GM15510 (cell line): ENCODE measurements around the gene SLC39A8.

ENCODE experiments used
- POLR2A ChIP-seq: IDR thresholded peaks from 3 replicates; pipeline ENCODE4 v1.6.1; 2011; ENCODE audit warnings: borderline replicate concordance; ENCODE audit not compliant: insufficient read length; ENCODE audit errors: extremely low read depth

SLC39A8 gene

DNA sequence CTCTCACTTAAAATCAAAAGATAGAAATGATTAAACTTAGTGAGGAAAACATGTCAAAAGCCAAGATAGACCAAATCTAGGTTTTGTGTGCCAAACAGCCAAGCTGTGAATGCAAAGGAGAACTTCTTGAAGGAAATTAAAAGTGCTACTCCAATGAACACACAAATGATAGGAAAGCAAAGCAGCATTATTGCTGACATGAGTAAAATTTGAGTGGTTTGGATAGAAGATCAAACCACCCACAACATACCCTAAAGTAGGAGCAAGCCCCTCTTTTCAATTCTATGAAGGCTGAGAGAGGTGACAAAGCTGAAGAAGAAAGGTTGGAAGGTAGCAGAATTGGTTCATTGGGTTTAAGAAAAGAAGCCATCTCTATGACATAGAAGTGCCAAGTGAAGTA lies 56.8 kb downstream of the SLC39A8 start:
- no peak for TF ChIP-seq POLR2A

- no peak for TF ChIP-seq POLR2A
These were observed 59.5 kb downstream of the SLC39A8 start for GRCh38 chr4:102285831-102286230.

DNA sequence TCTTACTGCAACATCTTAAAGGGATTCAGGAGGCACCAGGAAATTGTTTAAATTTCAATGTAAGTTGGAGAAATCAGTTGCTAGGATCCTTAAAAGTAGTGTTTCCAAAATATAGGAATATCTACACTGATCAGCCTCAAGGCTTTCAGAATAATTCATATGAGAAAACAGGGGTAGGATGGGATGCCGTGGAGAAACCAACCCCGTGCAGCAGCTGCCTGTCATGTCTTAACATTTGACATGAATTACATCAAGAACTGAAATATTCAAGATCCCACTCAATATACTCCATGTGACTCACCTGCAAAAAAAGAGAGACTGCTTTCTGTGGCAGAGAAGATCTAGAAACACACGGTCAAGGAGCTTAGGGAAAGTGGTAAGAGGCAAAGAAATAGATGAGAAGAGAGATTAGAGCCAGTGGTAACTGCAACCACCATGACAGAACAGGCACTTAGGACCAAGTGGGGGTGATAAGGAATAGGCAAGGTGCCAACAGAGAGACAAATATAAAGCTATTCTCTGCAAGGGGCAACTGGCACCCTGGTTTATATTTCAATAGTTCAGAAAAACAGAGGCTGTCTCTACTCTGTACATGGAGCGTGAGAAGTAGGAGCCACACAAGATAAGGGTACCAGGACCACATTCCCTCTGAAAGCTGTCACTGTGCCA lies 64.0 kb downstream of the SLC39A8 start:
- no peak for TF ChIP-seq POLR2A

DNA sequence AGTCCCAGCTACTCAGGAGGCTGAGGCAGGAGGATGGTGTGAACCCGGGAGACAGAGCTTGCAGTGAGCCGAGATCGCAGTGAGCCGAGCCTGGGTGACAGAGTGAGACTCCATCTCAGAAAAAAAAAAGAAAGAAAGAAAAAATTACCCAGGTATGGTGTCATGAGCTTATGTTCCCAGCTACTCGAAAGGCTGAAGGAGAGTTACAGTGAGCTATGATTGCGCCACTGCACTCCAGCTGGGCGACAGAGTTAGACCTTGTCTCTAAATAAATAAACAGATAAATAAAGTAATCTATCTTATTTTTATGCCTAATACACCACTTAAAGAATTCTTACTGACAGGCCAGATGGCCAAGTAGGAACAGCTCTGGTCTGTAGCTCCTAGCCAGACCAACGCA lies 73.0 kb downstream of the SLC39A8 start:
- TF ChIP-seq POLR2A = no peak

- TF ChIP-seq POLR2A = no peak
These were observed 76.9 kb downstream of the SLC39A8 start for GRCh38 chr4:102268355-102268754.

DNA sequence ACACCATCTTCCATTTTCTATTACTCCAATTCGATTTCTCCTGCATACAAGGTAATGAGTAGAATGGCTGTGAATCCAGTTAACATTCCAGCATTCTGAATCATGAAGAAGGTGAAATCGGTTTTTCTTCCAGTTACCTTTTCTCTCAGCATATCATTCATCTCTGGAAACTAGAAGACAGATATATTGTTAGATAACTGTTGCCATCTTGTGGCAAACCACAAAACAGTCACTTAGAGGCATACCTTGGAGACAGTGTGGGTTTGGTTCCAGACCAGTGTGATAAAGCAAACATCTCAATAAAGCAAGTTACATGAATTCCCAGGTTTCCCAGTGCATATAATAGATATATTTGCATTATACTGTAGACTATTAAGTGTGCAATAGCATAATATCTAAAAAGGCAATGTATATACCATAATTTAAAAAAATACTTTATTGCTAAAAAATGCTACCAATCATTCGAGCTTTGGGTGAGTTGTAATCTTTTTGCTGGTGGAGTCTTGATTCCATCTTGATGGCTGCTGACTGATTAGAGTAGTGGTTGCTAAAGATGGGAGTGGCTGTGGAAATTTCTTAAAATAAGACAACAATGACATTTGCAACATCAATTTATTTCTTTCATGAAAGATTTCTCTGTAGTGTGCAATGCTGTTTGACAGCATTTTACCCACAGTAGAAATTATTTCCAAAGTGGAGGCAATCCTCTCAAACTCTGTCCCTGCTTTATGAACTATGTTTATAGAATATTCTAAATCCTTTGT lies 82.1 kb downstream of the SLC39A8 start:
- TF ChIP-seq POLR2A = no peak

DNA sequence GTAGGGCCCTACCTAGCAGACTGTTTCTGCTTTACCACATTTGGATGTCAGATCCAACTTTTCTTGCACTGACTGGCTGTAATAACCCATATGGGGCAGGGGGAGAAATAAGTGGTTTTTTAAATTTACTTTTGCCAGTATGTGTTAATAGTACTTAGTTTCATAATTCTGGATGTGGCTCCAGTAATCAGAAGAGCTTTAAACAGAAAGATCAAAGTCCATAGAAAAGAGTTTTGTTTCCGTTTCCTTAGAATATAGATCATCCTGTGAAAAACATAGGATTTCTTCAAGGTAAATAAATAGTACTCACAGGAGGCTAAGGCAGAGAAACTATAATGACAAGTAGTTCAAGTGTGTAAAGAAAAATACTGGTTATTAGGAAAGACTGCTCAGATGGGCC lies 85.6 kb downstream of the SLC39A8 start:
- no peak for TF ChIP-seq POLR2A

GRCh38 chr4:102259081-102259480 lies 86.2 kb downstream of the SLC39A8 start:
- no peak for TF ChIP-seq POLR2A

- TF ChIP-seq POLR2A = no peak
These were observed 89.0 kb downstream of the SLC39A8 start for GRCh38 chr4:102256321-102256720.

GRCh38 chr4:102253860-102254259 lies 91.4 kb downstream of the SLC39A8 start:
- no peak for TF ChIP-seq POLR2A

DNA sequence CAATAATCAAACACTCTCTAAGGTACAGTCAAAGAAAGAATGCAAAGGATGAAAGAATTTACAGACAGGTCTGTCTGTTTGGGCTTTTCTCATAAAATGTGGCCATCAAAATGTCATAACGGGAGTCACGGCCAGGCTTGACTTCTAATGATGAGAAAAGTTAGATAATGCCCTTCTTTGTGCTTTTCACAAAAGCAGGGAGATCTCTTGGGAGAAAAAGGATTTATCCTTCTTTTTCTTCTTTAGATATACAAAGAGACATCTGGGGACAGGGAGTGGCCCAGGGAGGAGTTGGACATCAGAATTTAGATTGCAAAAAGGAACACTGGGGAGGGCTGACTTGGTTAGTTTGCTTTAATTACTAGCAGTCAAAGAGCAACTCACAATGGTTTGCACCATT lies 93.1 kb downstream of the SLC39A8 start:
- no peak for TF ChIP-seq POLR2A

GRCh38 chr4:102250341-102250740 lies 94.9 kb downstream of the SLC39A8 start:
- TF ChIP-seq POLR2A = no peak

DNA sequence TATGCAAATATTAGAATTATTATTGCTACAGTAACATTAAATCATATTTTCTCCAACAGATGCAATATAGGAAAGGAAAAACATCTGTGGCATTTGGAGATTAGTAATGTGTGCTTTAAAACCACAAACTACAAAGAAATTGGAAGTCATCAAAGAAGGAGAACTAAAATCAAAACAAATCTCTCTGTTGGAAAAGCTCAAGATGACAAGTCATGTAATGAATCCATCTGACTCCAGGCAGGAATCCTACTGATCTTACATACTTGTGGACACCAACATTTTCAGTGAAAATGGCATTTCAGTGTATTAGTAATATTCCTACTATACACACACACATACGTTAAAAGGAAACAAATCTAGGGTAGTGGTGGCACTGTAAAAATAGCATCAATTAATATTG lies 98.2 kb downstream of the SLC39A8 start:
- no peak for TF ChIP-seq POLR2A

GRCh38 chr4:102246416-102246815 lies 98.9 kb downstream of the SLC39A8 start:
- TF ChIP-seq POLR2A = no peak

GRCh38 chr4:102244878-102245535 lies 100.3 kb downstream of the SLC39A8 start:
- TF ChIP-seq POLR2A = no peak

DNA sequence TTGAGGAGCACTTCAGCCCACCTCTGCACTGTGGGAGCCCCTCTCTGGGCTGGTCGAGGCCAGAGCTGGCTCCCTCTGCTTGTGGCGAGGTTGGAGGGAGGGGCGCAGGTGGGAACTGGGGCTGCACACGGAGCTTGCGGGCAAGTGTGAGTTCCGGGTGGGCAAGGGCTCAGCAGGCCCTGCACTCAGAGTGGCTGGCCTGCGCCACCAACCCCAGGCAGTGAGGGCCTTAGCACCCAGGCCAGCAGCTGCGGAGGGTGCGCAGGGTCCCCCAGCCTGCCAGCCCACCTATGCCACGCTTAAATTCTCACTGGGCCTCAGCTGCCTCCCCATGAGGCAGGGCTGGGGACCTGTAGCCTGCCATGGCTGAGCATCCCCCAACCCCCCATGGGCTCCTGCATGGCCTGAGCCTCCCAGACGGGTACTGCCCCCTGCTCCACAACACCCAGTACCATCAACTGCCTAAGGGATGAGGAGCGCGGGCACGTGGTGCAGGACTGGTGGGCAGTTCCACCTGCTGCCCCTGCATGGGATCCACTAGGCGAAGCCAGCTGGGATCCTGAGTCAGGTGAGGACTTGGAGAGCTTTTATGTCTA lies 110.9 kb downstream of the SLC39A8 start:
- no peak for TF ChIP-seq POLR2A

DNA sequence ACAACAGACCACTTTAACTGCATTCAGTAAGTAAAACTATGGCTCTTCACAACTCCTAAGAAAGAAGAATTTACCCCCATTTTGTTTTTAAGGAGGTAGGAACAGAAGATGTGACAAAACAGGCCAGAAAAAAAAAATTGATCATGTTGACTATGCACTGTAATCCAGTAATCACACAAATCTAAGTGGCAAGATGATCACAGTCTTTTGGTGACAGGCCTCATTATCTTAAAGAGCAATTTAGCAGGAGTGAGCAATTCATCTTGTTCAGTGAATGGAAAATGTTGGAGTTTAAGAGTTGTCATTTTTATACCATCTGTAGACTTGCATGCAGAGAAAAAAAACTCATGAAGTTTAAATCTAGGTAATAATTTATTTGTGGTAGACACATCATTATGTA lies 115.1 kb downstream of the SLC39A8 start:
- no peak for TF ChIP-seq POLR2A

DNA sequence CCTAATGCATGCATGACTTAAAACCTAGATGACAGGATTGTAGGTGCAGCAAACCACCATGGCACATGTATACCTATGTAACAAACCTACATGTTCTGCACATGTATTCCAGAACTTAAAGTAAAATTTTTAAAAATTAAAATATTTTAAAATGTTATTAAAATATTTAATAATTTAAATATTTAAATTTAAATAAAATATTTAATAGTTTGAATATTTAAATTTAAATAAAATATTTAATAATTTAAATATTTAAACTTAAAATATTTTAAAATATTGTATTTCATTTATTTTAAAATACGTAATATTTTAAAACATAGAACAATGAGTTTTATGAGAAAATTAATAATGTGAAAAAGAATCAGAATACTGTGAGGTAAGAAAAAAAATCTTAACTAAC lies 117.9 kb downstream of the SLC39A8 start:
- TF ChIP-seq POLR2A = no peak
